ENCODE measurements around the gene ATP8B3.
A peak's percentile ranks its signal among the peaks of the same experiment; 100 is the strongest.

ATP8B3 gene

GRCh38 chr19:1856345-1856697, 44.2 kb upstream of the ATP8B3 start:
- H3K4me1 ChIP-seq (ENCODE audit: control insufficient read depth, insufficient read depth, low read length), result peaks cover 51% of the 10 kb centered on the region
- peaks cover 6% of the 10 kb centered on the region for H3K27me3 ChIP-seq (ENCODE audit: control insufficient read depth, insufficient read depth, low read length)
- no peaks in the 10 kb centered on the region for H3K36me3 ChIP-seq (ENCODE audit: control insufficient read depth, insufficient read depth, low read length)
- H3K9me3 ChIP-seq (ENCODE audit: control insufficient read depth, insufficient read depth, low read length), result no peaks in the 10 kb centered on the region
- H3K9ac ChIP-seq (ENCODE audit: low read depth, low read length), result no peak overlapping the region
- no peak overlapping the region for H3K27ac ChIP-seq (ENCODE audit: low read depth, low read length)
- H3K4me3 ChIP-seq (ENCODE audit: low read depth, low read length), result peak overlapping the region; percentile 37

DNA sequence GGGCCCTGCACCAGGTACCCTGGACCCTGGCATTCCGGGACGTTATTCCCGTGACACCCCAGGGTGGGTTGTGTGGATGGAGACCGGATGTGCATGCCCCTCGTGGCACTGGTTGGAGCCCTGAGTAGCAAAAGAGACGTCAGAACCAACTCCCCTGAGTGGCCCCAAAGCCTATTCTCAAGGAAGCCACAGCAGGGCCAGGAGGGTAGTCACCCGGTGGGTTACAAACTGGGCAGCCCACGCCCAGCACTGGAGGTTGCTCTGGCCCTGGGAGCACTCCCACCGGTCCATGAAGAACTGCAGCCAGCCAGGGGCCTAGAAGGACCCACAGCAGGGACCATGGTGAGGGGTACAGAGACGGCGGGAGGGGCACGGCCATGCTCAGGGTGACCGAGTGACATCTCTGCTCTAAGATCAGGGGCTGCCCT, 43.8 kb upstream of the ATP8B3 start:
- Histone ChIP-seq H3K27me3 (ENCODE audit: control insufficient read depth, insufficient read depth, low read length) (peaks cover under 1% of the 10 kb centered on the region; the same call in 1 of the 2 replicates), H3K4me1 (ENCODE audit: control insufficient read depth, insufficient read depth, low read length) (peaks cover 46% of the 10 kb centered on the region), H3K9ac (ENCODE audit: low read depth, low read length) (no peak overlapping the region), H3K4me3 (ENCODE audit: low read depth, low read length) (0 out of 2 replicates have a peak overlapping the region, but pooled peaks have one; percentile 3), H3K36me3 (ENCODE audit: control insufficient read depth, insufficient read depth, low read length) (no peaks in the 10 kb centered on the region), H3K27ac (ENCODE audit: low read depth, low read length) (peak overlapping the region; percentile 71), H3K9me3 (ENCODE audit: control insufficient read depth, insufficient read depth, low read length) (no peaks in the 10 kb centered on the region)

DNA sequence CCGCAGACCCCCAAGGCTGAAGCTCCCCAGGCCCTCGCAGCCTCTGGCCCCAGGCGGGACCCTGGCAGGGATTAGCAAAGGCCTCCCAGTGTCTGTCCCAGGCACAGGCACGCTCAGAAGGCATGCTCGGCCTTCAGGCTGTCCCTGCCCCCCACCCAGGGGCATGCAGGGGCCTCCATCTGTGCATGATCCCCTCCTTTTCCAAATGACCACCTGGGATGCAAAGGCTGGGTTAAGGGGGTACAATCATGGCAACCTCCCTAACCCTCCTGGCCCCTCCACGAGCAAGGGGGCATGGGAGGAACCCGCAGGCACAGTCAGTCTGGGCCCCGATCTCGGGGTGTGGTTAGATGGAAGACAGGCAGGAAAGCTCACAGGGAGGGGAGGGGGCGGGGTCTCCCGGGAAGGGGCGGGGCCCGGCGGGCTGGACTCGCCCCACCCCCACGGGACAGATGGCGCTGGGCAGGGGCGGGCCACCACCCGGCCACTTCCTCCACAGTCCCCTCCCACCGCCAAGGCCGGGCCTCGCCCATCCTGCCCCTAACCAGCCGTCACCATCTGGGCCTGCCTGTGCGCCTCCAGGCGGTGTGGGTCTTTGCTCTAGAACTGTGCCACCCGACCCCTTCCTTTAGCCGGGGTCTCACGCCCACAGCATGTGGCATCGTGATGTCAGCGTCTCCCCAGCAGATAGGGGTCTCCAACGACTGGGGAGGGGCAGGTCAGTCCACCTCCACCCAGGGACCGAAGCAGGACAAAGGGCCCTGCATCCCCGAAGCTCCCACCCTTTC, 43.2 kb upstream of the ATP8B3 start:
- Histone ChIP-seq H3K4me1 (ENCODE audit: control insufficient read depth, insufficient read depth, low read length) (peaks cover 40% of the 10 kb centered on the region), H3K4me3 (ENCODE audit: low read depth, low read length) (peak overlapping the region; percentile 12; the same call in 1 of the 2 replicates), H3K9me3 (ENCODE audit: control insufficient read depth, insufficient read depth, low read length) (no peaks in the 10 kb centered on the region), H3K9ac (ENCODE audit: low read depth, low read length) (no peak overlapping the region), H3K27me3 (ENCODE audit: control insufficient read depth, insufficient read depth, low read length) (no peaks in the 10 kb centered on the region), H3K27ac (ENCODE audit: low read depth, low read length) (peak overlapping the region; percentile 79), H3K36me3 (ENCODE audit: control insufficient read depth, insufficient read depth, low read length) (no peaks in the 10 kb centered on the region)

DNA sequence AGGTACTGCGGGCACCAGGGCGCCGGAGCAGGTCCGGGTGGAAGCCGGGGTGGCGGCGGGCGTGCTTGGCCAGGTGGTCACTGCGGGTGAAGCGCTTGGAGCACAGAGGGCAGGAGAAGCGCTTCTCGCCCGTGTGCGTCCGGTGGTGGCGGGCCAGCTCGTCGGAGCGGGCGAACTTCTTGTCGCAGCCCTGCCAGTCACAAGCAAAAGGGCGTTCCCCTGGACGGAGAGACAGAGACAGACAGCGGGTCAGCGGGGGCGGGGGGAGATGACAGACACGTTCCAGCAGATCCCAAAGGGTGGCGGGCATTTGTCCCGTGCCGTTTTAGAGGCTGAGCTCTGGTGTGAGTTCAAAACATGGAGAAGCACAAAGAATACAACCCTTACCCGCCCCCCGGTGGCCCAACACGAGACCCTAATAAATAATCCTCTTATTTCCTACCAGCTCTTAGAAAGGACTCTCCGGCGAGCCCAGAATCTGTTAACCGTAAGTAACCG, 42.5 kb upstream of the ATP8B3 start:
- Histone ChIP-seq H3K4me3 (ENCODE audit: low read depth, low read length) (peak overlapping the region; percentile 12; the same call in 1 of the 2 replicates), H3K4me1 (ENCODE audit: control insufficient read depth, insufficient read depth, low read length) (peaks cover 38% of the 10 kb centered on the region), H3K27ac (ENCODE audit: low read depth, low read length) (peak overlapping the region; percentile 79), H3K9me3 (ENCODE audit: control insufficient read depth, insufficient read depth, low read length) (no peaks in the 10 kb centered on the region), H3K27me3 (ENCODE audit: control insufficient read depth, insufficient read depth, low read length) (no peaks in the 10 kb centered on the region), H3K36me3 (ENCODE audit: control insufficient read depth, insufficient read depth, low read length) (no peaks in the 10 kb centered on the region), H3K9ac (ENCODE audit: low read depth, low read length) (no peak overlapping the region; the same call in 1 of the 2 replicates)

DNA sequence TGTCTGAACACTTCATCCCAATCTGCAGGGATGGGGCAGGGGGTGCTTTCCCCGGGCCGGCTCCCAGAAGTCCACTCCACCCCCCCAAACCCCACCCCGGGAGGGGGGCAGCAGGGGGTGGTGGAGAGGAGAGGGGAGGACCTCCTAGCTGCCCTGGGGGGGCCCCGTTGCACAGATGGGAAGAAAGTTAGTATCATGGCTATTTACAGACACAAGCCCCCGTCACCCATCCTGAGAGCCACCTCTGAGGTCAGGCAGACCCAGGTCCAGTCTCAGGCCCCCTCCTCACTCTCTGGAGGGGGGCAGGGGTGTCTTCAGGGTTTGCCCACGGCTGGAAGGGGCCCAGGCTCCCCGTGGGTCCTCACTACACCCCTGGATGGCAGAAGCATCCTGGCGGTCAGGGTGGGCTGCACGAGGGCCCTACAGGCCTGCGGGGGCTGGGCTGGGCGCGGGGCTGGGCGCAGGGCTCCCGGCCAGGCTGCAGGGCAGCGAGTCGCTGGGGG, 42.0 kb upstream of the ATP8B3 start:
- H3K9me3 ChIP-seq (ENCODE audit: control insufficient read depth, insufficient read depth, low read length), result no peaks in the 10 kb centered on the region
- H3K27me3 ChIP-seq (ENCODE audit: control insufficient read depth, insufficient read depth, low read length), result no peaks in the 10 kb centered on the region
- peak overlapping the region; percentile 79 for H3K27ac ChIP-seq (ENCODE audit: low read depth, low read length)
- no peak overlapping the region for H3K4me3 ChIP-seq (ENCODE audit: low read depth, low read length)
- no peaks in the 10 kb centered on the region for H3K36me3 ChIP-seq (ENCODE audit: control insufficient read depth, insufficient read depth, low read length)
- H3K4me1 ChIP-seq (ENCODE audit: control insufficient read depth, insufficient read depth, low read length), result peaks cover 36% of the 10 kb centered on the region
- no peak overlapping the region for H3K9ac ChIP-seq (ENCODE audit: low read depth, low read length)

GRCh38 chr19:1853295-1854038, 41.4 kb upstream of the ATP8B3 start:
- H3K36me3 ChIP-seq (ENCODE audit: control insufficient read depth, insufficient read depth, low read length), result no peaks in the 10 kb centered on the region
- no peak overlapping the region for H3K4me3 ChIP-seq (ENCODE audit: low read depth, low read length)
- no peaks in the 10 kb centered on the region for H3K9me3 ChIP-seq (ENCODE audit: control insufficient read depth, insufficient read depth, low read length)
- no peak overlapping the region for H3K9ac ChIP-seq (ENCODE audit: low read depth, low read length)
- no peak overlapping the region for H3K27ac ChIP-seq (ENCODE audit: low read depth, low read length)
- H3K27me3 ChIP-seq (ENCODE audit: control insufficient read depth, insufficient read depth, low read length), result no peaks in the 10 kb centered on the region
- peaks cover 32% of the 10 kb centered on the region for H3K4me1 ChIP-seq (ENCODE audit: control insufficient read depth, insufficient read depth, low read length)

DNA sequence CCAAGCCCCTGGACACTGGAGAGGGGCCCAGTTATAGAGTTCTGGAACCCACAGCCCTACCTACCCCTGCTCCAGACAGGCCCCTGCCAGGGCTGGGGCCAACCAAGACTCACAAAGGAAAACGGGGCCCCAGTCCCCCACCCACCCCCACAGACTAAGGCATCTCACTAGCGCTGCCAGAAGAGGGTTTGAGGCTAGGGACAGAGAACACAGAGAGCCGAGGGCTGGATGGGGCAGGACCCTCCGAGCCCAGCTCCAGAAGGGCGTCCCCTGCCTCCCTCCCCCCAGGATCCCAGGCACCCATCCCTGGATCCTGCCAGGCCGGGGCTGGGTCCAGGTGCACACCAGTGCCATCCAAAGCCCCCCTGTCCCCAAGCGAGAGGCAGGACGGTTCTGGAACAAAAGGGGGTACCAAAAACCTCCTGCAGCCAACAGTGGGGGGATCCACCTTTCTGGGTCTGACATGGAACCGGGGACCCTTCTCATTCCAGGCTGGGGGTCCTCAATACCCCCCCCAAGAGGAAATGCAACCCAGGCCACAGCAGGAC, 40.6 kb upstream of the ATP8B3 start:
- Histone ChIP-seq H3K36me3 (ENCODE audit: control insufficient read depth, insufficient read depth, low read length) (no peaks in the 10 kb centered on the region), H3K27me3 (ENCODE audit: control insufficient read depth, insufficient read depth, low read length) (no peaks in the 10 kb centered on the region), H3K27ac (ENCODE audit: low read depth, low read length) (no peak overlapping the region), H3K4me1 (ENCODE audit: control insufficient read depth, insufficient read depth, low read length) (peaks cover 24% of the 10 kb centered on the region), H3K9me3 (ENCODE audit: control insufficient read depth, insufficient read depth, low read length) (no peaks in the 10 kb centered on the region), H3K4me3 (ENCODE audit: low read depth, low read length) (no peak overlapping the region), H3K9ac (ENCODE audit: low read depth, low read length) (no peak overlapping the region)

GRCh38 chr19:1851654-1852580, 39.8 kb upstream of the ATP8B3 start:
- Histone ChIP-seq H3K9me3 (ENCODE audit: control insufficient read depth, insufficient read depth, low read length) (no peaks in the 10 kb centered on the region), H3K4me3 (ENCODE audit: low read depth, low read length) (no peak overlapping the region), H3K27ac (ENCODE audit: low read depth, low read length) (no peak overlapping the region), H3K9ac (ENCODE audit: low read depth, low read length) (no peak overlapping the region), H3K36me3 (ENCODE audit: control insufficient read depth, insufficient read depth, low read length) (no peaks in the 10 kb centered on the region), H3K4me1 (ENCODE audit: control insufficient read depth, insufficient read depth, low read length) (peaks cover 25% of the 10 kb centered on the region), H3K27me3 (ENCODE audit: control insufficient read depth, insufficient read depth, low read length) (no peaks in the 10 kb centered on the region)

DNA sequence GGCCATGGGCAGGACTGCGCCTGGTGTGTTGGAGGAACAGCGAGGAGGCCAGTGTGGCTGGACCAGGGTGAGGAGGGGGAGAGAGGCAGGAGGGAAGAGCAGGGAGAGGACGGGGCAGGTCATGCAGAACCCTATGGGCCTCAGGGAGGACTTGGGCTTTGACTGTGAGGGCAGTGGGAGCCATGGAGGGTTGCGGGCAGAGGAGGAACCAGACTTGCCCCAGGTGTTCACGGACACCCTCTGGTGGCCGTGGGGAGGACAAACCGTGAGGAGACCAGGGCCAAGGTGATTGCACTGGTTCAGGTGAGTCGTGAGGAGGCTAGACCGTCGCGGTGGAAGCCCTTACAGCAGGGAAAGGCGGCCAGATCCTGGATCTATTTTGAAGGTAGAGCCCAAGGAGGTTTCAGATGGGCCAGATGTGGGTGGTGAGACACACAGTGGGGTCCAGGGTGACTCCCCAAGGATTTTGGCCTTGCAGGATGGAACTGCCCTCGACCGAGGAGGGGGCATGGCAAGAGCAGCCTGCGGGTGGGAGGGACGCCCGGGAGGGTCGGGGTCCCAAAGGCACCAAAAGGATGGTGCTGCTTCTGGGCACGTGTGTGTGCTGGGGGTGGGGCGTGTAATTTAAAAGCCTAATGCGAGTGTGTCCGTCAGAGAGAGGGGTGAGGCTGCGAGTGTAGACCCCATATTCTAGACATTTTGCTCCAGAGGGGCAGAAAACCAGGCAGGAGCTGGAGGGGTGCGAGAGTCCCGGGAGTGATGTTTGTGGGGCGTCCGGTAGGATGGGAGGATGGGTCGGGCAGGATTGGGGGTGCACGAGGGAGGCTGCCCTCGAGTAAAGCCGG, 39.0 kb upstream of the ATP8B3 start:
- Histone ChIP-seq H3K27me3 (ENCODE audit: control insufficient read depth, insufficient read depth, low read length) (no peaks in the 10 kb centered on the region), H3K9ac (ENCODE audit: low read depth, low read length) (no peak overlapping the region), H3K36me3 (ENCODE audit: control insufficient read depth, insufficient read depth, low read length) (no peaks in the 10 kb centered on the region), H3K9me3 (ENCODE audit: control insufficient read depth, insufficient read depth, low read length) (no peaks in the 10 kb centered on the region), H3K4me1 (ENCODE audit: control insufficient read depth, insufficient read depth, low read length) (peaks cover 22% of the 10 kb centered on the region), H3K27ac (ENCODE audit: low read depth, low read length) (no peak overlapping the region), H3K4me3 (ENCODE audit: low read depth, low read length) (no peak overlapping the region)

Data from HUES48 (cell line).